CD4-positive, alpha-beta T cell treated with Interleukin-15 for 1 hour (primary cell): ENCODE data around the gene BEGAIN.

Source experiments
- DNase-seq: peaks from one replicate; pipeline ENCODE4 v3.0.0-alpha.2; 2020

BEGAIN gene

GRCh38 chr14:100548295-100548655 is 38.9 kb downstream of the BEGAIN start:
- DNase-seq: no peak

GRCh38 chr14:100547633-100548294 is 39.5 kb downstream of the BEGAIN start:
- peak; percentile 80 for DNase-seq

GRCh38 chr14:100546051-100546443 is 41.2 kb downstream of the BEGAIN start:
- DNase-seq: peak; percentile 34

GRCh38 chr14:100545359-100545758 is 41.9 kb downstream of the BEGAIN start:
- no peak for DNase-seq

GRCh38 chr14:100544506-100545141 is 42.6 kb downstream of the BEGAIN start:
- no peak for DNase-seq

- no peak for DNase-seq
Observed at GRCh38 chr14:100543471-100544455, 43.5 kb downstream of the BEGAIN start.

- DNase-seq: no peak
Observed at GRCh38 chr14:100542619-100543205, 44.5 kb downstream of the BEGAIN start.

- no peak for DNase-seq
Observed at GRCh38 chr14:100541621-100542560, 45.3 kb downstream of the BEGAIN start.

GRCh38 chr14:100540926-100541620 is 46.1 kb downstream of the BEGAIN start:
- no peak for DNase-seq

- DNase-seq: peak; percentile 5
Observed at GRCh38 chr14:100540141-100540925, 46.9 kb downstream of the BEGAIN start.

GRCh38 chr14:100539766-100540140 is 47.5 kb downstream of the BEGAIN start:
- no peak for DNase-seq

GRCh38 chr14:100539003-100539660 is 48.1 kb downstream of the BEGAIN start:
- peak; percentile 6 for DNase-seq

GRCh38 chr14:100538351-100539002 is 48.7 kb downstream of the BEGAIN start:
- peak; percentile 4 for DNase-seq

GRCh38 chr14:100537446-100538350 is 49.5 kb downstream of the BEGAIN start:
- peak; percentile 16 for DNase-seq

GRCh38 chr14:100536721-100537445 is 50.3 kb downstream of the BEGAIN start:
- no peak for DNase-seq

GRCh38 chr14:100536121-100536510 is 51.1 kb downstream of the BEGAIN start:
- DNase-seq: no peak

- DNase-seq: peak; percentile 12
Observed at GRCh38 chr14:100535287-100536120, 51.7 kb downstream of the BEGAIN start.
